OCI-LY7 (cell line): ENCODE data around the gene SPOP.

Experiments
- CTCF ChIP-seq: fragments of 200-600 bp; sonication (generic); conservative IDR thresholded peaks from 2 replicates; pipeline ENCODE4 v1.5.1; 2014; ENCODE audit warnings: mild to moderate bottlenecking, antibody characterized with exemption, low read length, moderate library complexity, mixed read lengths
- EZH2phosphoT487 ChIP-seq: fragments of 200-600 bp; sonication (generic); IDR thresholded peaks from 2 replicates; pipeline ENCODE4 v1.6.1; 2018; ENCODE audit warnings: low read depth, borderline replicate concordance, mild to moderate bottlenecking, mixed run types, antibody characterized with exemption, low read length, moderate library complexity, mixed read lengths

- no peak for TF ChIP-seq CTCF
- no peak for TF ChIP-seq EZH2phosphoT487
Observed at GRCh38 chr17:49630113-49630900, 47.6 kb downstream of the SPOP start.
